CD4-positive, alpha-beta T cell treated with Interleukin-6 for 4 hours (primary cell): ENCODE results near the gene PMP22.
"Not testable (repeated sequence)": the region's sequence is repeated elsewhere in the genome, so short reads cannot be mapped to it uniquely, and the experiment has no call there.

Experiments used
- DNase-seq: peaks from one replicate; pipeline ENCODE4 v3.0.0-alpha.2; 2020; ENCODE audit warnings: mixed read lengths

Gene PMP22

DNA sequence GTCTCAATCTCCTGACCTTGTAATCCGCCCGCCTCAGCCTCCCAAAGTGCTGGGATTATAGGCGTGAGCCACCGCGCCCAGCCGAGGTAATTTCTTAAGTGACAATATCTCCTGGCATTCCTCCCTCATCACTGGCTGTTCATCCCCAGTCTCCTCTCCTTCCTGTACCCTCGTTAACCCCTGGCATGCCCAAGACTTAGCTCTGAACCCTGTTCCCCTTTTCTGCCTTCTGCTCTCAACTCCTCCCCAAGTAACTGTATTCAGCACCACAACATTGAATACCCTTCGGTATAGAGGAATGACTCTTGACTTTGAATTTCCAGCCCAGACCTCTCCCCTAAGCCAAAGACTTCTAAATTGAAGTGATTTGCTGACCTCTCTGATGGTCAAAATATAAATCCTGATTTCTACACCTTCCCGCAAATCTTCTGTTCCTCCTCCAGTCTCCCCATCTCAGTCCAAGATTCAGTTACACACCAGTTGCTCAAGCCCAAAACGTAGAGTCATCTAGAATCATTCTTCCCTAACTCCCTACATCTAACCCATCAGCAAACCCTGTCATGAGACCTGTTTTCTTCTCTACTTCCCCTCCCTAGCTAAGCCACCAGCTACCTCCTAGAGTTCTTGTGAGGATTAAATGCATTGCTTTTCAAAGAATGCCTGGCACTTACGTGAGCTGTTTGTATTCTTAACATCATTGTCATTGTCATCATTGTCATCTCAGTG lies 14.8 kb downstream of the PMP22 start:
- DNase-seq = no peak

- DNase-seq = no peak
These were observed 15.6 kb downstream of the PMP22 start for GRCh38 chr17:15249487-15249886.

DNA sequence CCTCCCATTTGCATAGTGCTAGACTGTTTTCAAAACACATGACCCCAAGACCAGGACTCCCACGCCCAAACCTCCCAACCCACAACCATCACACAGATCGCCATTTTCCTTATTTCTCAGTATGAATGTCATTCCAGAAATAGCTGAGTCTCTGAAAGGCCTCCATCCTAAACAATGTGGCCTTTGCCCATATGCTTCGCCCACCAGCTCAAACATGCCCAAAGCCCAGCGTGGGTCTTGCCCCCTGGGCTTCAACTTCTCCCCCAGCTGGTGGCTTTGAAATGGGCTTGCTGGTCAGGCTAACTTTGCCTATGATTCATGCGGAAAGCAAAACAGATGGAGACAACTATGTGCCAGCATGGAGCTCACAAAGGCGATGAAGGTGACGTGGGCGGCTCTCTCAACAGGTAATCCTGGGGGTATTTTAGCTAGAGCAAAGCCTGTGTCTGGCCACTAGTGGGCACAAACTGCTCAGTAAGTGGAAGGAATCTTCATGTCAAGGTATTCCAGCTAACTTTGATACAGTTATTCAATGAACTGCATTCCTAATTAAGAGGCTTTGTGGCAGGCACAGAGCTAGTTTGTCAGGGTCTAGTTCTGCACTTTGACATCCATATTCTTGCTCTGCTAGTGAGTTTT lies 17.1 kb downstream of the PMP22 start:
- DNase-seq = no peak

DNA sequence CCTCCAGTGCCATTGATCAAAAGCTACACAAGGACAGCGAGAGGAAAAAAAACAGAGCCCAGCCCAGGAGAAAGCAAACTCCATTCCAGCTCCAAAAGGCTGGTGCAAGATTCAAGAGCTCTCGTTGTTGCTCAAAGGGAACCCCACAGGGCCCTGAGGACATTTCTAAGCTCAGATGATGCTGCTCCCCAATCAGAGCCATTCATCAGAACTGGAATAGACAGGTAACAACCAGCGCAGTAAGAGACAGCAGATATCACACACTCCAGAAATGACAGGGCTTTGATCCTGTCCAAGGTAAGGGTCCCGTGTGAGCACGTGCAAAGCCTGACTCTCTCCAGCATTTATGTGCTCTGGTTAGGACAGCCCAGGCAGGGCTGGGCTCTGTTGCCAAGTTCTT lies 20.1 kb downstream of the PMP22 start:
- no peak for DNase-seq

DNA sequence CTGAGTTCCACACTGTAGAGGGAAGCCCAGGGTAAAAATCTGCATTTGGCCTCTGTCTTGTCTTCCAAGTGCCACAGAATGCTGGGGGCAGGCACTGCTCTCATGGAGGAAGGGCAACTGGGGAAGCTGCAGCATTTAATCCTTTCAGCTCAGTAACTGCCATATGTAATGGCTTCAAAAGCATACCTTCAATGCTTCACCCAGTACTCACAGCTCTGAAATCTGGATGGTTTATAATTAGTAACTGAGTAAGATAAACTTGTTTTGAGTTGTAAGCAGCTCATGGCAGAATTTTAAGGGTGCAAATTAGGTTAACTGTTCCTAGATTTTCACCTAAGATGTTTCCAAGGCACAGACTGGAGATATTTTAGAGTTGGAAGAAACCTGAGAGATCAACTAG lies 24.5 kb downstream of the PMP22 start:
- no peak for DNase-seq

GRCh38 chr17:15239491-15239890 lies 25.6 kb downstream of the PMP22 start:
- no peak for DNase-seq

- DNase-seq = no peak
These were observed 26.3 kb downstream of the PMP22 start for GRCh38 chr17:15238676-15239422.

GRCh38 chr17:15238057-15238456 lies 27.1 kb downstream of the PMP22 start:
- DNase-seq = no peak

- DNase-seq = no peak
These were observed 28.1 kb downstream of the PMP22 start for GRCh38 chr17:15237106-15237425.

DNA sequence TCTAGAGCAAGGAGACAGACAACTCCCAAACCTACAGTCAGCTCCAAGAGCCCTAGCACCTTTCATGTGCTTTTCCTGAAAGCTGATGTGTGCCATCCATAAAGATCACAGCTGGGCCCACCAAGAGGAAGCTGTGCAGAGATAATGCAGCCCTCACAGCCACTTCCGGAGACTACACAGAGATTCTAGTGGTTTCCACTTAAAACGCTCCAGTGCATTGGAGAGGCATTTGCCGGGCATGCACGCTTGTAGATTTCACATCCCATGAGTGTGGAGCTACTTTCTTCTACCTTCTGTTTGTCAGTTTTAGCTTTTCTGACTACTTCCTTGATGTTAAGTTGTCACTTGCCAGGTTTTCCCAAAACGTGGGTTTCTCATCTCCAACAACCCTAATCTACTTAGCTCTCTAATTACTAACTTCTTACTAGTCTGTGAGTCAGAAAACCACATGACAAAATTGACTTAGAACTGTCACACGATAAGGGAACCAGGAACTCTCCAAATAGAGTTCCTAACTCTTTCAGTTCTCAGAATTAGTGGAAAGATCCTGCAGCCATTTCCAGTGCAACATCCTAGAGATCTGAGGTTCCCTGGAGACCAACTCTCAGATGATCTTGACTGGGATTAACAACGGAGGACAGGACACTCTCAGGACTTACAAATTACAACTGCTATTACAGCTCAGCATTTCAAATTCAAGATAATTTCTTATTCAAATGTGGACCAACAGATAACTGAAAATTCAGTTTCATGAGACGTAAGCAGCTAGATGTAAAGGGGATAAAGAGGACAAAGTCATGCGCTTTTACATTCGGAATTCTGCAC lies 28.6 kb downstream of the PMP22 start:
- no peak for DNase-seq

DNA sequence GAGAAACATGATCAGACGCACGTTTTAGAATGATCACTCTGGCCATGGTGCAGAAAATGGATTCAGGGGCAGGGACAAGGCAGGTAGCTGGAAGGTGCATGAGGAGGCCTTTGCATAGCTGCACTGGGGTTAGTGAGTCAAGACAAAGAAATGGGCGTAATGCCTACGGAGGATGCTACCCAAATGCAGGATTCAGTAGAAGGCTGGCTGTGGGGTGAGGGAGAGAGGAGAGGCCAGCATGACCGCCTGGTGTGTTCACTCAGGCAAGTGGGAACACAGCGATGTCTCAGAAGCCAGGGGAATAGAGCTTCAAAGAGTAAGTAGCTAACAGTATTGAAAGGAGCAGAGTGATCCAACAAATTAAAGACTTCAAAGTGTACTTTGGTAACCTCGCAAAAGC lies 31.2 kb downstream of the PMP22 start:
- no peak for DNase-seq

GRCh38 chr17:15233022-15233805 lies 31.9 kb downstream of the PMP22 start:
- DNase-seq = no peak

GRCh38 chr17:15232517-15232915 lies 32.6 kb downstream of the PMP22 start:
- no peak for DNase-seq

GRCh38 chr17:15231851-15232516 lies 33.1 kb downstream of the PMP22 start:
- DNase-seq = no peak

GRCh38 chr17:15230866-15231265 lies 34.3 kb downstream of the PMP22 start:
- DNase-seq = no peak

GRCh38 chr17:15221827-15222226 lies 43.3 kb downstream of the PMP22 start:
- not testable (repeated sequence) for DNase-seq

- no peak for DNase-seq
These were observed 44.3 kb downstream of the PMP22 start for GRCh38 chr17:15220785-15221184.

- DNase-seq = no peak
These were observed 48.6 kb downstream of the PMP22 start for GRCh38 chr17:15216481-15216880.

DNA sequence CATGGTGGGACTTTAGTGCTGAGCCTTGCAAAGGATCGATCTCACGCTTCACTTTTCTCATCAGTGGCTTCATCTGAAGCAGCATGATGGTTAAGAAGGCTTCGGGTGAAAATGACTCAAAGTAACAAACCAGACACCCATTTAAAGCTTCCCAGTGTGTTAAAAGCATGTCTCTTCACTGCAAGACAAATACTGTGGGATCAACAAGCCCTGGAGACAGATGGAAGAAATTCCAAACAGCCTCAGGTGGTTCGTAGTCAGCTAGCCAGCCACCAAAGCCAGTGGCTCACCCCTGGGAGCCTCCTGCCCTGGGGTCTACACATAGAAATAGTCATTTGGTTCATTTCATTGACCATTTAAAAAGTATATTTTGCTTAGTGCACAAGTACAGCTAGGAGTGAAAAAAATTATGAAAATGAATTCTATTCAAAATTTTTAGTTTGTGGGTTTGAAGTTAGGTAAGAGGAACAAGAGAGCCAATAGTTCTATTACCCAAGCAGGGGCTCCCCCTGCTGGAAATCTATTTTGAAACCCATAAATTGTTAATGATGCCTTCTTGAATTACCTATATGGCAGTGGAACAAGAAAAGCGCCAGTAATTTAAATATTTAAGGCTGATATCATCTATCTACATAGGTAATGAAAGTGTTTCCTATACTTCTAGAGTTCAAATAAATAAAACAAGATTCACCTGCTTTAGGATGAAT lies 51.6 kb downstream of the PMP22 start:
- DNase-seq = peak; percentile 7

GRCh38 chr17:15210247-15210646 lies 54.9 kb downstream of the PMP22 start:
- no peak for DNase-seq

DNA sequence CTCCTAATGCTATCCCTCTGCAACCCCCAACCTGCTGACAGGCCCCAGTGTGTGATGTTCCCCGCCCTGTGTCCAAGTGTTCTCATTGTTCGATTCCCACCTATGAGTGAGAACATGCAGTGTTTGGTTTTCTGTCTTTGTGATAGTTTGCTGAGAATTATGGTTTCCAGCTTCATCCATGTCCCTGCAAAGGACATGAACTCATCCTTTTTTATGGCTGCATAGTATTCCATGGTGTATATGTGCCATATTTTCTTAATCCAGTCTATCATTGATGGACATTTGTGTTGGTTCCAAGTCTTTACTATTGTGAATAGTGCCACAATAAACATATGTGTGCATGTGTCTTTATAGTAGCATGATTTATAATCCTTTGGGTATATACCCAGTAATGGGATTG lies 62.1 kb downstream of the PMP22 start:
- not testable (repeated sequence) for DNase-seq
